GM19239 (cell line): ENCODE measurements around the gene ZNF747.
"Not testable (repeated sequence)": the region's sequence is repeated elsewhere in the genome, so short reads cannot be mapped to it uniquely, and the experiment has no call there.

Experiments used
- DNase-seq: peaks from one replicate; pipeline ENCODE4 v3.0.0; 2011; ENCODE audit warnings: low spot score; ENCODE audit not compliant: insufficient read length
- FAIRE-seq: peaks from 2 replicates; lab custom pipeline; 2011; peaks lifted over from hg19 to GRCh38; lab: Jason Lieb, UNC

ZNF747 gene

DNA sequence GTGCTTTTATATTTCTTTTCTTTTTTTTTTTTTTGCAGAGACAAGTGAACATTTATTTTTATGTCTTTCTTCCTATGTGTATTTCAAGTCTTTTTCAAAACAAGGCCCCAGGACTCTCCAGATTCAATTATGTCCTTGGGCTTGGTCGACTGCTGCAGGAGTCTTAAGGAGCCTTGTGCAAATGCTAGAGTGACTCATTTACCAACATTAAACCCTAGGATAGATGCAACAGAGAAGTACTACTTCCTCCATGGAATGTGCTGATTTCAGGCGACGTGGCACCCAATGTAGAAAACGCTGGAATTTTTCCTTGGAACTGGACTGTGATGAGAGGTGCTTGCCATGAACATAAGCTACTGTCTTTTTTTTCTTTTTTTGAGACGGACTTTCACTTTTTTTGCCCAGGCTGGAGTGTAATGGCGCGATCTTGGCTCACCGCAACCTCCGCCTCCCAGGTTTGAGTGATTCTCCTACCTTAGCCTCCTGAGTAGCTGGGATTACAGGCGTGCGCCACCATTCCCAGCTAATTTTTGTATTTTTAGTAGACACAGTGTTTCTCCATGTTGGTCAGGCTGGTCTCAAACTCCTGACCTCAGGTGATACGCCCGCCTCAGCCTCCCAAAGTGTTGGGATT, 1.9 kb upstream of the ZNF747 start:
- DNase-seq: not testable (repeated sequence)

DNA sequence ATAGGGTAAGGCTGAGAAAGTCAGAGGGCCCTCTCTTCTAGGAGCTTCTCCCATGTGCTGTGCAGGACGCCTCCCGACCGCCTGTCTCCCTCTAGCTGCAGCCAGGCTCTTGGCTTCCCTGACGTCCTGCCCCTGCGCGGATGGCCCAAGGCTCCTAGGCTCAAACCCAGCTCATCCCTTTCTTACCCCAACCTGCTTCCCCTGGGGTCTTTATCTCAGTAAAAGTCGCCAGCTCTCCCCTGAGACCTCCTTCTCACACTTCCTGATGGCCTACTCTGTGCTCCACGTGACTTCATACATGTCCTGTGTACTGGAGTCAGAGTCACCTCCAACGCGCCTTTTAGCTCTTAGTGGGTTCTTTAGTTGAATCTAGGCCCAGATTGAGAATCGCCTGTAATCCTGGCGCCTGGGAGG, 1.1 kb upstream of the ZNF747 start:
- DNase-seq (peak; percentile 57), FAIRE-seq (peak; percentile 84)

More for the DNA sequence above, 1.9 kb upstream of the ZNF747 start:
- not testable (repeated sequence) for FAIRE-seq

DNA sequence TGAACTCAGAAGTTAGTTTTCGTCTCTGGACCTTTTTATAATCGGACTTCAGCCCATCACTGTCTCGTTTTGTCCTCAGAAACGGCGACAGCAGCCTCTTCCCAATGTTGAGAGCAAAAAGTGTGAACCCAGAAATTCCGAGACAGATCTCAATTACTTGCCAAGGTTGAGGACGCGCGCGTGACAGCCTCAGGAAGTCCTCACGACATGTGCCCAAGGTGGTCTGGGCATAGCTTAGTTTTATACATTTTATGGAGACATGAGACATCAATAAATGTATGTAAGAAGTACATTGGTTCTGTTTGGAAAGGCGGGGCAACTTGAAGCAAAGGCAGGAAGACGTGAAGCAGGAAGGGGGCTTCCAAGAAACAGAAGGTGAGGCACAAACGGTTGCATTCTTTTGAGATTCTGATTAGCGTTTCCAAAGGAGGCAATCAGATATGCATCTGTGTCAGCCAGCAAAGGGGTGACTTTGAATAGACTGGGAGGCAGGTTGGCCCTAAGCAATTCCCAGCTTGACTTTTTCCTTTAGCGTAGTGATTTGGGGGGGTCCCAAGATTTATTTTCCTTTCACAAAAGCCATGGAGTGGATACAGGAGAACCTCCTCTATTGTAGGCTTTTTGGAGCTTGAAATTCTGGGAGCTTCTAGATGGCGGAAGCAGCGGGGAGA, 583 bp upstream of the ZNF747 start:
- FAIRE-seq: no peak
- no peak for DNase-seq

DNA sequence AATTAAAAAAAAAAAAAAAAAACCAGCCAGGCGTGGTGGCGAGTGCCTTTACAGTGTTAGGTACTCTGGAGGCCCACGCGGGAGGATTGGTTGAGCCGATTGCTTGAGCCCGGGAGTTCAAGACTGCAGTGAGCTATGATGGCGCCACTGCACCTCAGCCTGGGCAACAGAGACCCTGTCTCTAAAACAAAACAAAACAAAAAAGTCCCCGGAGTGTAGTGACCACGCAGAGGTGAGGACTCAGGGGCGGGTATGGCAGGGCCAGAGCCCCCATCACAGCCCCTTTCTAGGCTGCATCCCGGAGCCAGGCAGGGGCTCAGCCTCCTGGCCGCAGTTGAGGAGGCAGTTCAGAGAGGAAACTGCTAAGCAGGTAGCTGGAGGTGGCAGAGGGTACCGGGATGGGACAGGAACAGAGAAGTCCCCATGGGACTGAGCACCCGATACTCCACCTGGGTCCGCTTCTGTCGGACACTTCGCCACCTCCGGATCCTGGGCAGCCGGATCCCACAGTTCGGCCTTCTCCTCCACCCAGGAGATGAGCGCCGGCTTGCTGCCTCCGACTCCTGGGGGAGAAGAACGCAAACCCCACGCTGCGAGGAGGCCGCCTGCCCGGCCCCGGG, 800 bp downstream of the ZNF747 start:
- DNase-seq (no peak), FAIRE-seq (peak; percentile 51)

DNA sequence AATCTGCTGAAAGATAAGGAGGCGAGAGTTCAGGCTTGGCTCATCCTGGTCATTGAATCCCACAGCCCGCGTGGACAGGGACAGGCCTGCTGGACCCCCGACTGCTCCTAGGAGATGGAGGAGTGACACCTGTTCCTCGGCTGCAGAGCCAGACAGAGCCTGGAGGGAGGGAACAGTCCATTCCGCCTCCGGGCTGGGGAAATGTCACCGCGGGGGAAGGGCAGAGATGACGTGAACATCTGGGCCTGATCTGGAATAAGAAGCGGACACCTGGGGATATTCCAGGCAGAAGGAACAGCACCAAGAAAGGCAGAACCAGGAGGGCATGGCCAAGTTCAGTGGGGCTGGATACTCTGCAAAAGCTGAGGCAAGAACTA, 1.5 kb downstream of the ZNF747 start:
- FAIRE-seq: no peak
- DNase-seq: no peak

DNA sequence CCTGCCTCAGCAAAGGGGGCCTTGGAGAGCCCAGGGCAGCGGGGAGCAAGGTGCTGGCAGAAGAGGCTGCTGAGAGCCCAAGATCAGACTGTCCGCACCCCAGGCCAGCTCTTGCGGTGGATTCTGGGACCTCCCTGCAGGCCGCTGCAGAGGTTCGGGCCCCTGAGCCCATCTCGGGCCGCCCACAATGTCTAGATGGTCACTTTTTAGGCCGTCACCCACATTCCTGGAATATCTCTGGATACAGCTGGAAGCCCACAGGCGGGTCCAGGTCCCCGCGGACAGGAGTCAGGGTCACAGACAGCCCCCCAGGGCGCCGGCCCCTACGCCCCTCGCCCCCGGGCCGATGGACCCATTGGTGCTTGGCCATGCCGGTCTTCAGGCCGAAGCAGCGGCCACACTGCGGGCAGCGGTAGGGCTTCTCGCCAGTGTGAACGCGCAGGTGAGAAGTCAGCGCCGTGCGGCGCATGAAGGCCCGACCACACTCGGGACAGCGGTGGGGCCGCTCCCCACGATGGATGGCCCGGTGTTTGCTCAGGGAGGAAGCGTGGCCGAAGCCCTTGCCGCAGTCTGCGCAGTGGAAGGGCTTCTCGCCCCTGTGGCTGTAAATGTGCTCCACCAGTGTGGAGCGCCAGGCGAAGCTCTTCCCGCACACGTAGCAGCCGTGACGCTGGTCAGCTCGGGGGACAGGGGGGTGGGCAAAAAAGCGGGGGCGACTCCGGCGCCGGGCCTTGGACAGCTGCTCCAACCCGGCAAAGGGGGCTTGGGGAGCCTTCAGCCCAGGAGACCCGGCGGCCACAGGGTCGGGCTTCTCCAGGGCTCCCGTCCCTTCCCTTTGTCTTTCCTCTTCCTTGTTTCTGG, 2.1 kb downstream of the ZNF747 start:
- FAIRE-seq: no peak
- DNase-seq: no peak

DNA sequence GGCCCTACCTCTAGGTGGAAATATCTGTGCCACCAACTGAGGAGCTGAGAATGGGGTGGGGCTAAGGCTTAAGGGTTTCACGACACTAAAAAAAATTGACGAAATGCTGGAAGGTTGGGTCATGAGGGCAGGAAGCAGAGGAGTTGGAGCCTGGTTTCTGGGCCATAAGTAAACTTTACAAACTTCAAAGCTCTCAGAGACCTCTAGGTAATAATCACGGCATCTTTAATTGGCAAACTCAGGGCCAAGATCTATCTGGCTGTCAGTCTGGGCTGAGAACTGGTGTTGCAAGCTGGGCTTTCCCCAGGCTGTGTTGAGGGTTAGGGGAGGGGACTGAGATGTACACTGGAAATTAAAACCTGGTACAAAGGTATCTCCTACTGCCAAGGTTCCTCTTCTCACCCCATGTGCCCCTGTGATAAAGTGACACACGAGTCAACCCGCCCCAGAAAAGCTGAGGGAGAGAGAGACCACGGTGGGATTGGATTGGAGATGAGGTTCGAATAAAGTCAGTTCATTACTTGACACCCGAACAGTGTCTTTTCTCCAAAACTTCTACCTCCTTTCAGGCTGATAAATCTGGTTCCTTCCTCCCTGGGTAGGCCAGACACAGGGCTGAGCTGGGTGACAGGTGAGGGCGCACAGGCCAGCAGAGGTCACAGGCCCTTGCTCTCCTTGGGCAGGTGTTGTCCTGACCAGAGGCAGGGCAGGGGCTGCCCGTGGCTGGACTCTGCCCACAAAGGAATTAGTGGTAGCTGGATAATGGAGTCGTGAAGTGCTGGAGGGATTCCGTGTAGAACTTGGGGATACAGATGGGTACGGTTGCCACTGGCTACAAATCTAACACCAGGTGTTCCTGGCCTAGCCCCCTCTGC, 4.3 kb downstream of the ZNF747 start:
- FAIRE-seq: no peak
- no peak for DNase-seq

DNA sequence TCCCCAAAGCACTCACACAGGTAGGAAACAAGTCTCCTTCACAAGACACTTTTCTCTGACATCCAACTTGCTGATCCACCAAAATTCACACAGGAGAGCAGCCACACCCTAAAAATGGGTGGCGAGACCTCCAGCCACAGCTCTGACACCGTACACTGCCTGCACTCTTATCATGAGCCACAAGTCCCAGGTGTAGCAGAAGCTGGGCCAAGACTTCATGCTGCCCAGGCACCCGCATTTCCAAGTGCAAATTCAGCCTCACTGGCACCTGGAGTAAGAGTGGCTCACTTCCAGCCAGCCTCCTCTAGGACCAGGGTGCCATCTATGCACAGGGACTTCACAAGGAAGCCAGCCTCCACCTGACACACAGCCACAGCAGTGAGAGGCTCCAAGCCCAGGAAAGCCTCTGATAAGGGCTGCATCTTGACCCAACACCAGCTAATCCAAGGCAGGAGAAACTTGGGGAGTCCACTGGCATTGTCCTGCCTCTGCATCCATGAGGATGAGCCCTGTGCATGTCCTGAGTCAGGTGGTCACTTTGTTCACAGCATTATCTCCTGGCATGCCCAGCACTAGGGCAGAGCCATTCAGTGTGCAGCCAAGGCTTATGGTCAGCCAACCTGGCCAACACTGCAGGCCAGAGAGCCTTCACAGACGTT, 5.7 kb downstream of the ZNF747 start:
- FAIRE-seq (no peak), DNase-seq (no peak)

DNA sequence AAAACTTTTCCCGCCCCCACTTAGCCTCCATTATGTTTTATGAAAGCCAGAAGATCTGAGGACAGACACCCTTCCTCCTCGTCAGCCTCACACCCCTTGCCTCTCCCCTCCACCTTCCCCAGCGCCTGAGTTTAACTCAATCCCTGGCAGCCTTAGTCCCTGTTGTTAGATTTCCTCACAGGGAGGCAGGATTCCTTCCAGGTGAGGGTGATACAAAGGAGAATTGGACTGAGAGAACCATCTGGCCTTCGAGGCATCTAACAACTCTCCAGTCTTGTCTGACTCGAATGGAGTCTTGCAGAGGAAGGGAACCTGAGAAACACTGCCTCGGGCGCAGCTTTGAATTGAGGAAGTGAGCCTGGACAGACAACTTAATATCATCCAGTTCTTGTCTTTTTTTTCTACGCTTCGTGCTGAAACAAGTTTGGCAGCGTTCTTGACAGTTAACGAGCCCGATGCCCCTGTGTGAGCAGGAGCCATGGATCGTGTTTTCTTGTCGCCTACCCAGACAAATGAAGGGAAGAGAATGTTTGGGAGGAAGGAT, 7.0 kb downstream of the ZNF747 start:
- FAIRE-seq (no peak), DNase-seq (peak; percentile 65)

DNA sequence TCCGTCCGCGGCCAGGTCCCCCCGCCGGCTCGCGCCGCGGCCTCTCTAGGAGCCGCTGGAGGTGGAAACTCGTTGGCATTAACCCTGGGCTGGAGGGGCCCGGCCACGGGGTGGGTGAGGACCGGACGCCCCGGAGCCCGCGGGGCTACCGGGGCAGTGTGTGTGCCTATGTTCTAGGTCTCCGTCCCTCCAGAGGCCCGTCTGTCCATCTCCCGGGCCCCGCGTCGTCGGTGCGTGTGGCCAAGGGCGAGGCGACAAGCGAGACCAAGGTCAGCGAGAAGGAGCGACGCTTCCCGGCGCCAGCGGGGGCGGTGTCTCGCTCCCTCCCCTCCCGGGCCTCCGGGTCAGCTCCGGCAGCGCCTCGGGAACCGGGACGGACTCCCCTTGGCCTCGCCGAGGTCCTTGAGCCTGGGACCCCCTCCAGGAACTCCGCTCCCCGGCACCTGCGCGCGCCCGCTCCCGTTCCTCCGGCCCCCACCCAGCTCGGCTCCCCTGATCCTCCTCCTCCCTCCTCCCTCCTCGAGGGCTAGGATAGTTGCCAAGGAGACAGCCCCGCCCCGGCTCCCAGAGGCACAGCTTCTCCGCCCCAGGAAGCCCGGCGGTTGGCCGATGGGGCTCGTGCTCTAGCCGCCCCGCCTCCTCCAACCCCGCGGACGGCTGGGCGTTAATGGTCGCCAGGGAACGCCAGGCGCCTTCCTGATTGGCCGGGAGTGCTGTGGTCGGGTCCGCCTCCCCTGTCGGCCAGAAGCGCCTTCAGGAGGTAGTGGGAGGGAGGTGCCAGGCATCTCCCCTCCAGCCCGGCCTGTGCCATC, 7.6 kb downstream of the ZNF747 start:
- FAIRE-seq (peak; percentile 95), DNase-seq (peak; percentile 97)

DNA sequence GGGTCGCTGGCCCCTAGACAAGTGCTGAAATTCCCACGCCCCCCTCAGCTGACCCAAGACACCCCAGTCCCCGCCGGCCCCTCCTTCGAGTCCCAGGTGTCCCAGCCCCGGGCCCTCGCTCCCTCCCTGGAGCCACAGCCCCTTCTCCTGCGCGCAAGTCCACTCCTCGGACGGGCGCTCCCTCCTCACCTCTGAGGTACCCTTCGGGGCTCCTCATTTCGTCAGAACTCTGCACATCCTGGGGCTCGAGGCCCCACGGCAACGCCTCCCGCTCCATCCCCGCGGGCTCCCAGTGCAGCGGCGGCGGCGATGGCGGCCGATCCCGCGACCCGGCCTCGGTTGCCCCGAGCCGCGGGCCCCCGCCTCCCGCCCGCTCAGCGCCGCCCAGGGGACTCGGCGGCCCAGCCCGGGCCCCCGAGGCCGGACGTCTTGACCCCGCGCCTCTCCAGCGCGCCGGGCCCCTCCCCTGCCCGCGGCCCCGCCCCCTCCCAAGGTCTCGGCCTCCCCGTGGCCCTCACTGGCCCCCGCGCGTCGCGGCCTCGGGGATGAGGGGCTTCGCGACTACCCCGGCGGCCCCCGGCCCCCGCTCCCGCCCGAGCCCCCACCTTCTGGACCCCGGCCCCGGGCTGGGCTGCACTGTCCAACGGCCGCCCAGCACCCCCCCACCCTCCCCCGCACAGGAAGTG, 8.4 kb downstream of the ZNF747 start, which contains the start of gene ZNF768:
Gene ZNF768, minus strand, starts transcription at position 430 of the 686 bp plus-strand sequence. Its CDS starts 153 bp downstream, at position 277.
- no peak for FAIRE-seq
- peak; percentile 67 for DNase-seq

DNA sequence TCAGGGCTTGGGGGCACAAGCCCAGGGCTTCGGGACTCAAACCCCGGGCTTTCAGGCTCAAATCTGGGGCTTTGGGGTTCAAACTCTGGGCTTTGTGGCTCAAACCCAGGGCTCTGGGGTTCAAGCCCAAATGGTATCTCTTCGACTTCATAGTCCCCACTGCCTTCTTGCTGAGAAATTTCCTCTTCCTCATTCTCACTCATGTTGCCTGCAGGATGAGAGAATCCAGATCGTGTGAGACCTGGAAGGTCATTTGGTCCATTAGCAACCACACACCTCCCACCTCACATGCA, 8.9 kb downstream of the ZNF747 start:
- FAIRE-seq (peak; percentile 70), DNase-seq (no peak)

DNA sequence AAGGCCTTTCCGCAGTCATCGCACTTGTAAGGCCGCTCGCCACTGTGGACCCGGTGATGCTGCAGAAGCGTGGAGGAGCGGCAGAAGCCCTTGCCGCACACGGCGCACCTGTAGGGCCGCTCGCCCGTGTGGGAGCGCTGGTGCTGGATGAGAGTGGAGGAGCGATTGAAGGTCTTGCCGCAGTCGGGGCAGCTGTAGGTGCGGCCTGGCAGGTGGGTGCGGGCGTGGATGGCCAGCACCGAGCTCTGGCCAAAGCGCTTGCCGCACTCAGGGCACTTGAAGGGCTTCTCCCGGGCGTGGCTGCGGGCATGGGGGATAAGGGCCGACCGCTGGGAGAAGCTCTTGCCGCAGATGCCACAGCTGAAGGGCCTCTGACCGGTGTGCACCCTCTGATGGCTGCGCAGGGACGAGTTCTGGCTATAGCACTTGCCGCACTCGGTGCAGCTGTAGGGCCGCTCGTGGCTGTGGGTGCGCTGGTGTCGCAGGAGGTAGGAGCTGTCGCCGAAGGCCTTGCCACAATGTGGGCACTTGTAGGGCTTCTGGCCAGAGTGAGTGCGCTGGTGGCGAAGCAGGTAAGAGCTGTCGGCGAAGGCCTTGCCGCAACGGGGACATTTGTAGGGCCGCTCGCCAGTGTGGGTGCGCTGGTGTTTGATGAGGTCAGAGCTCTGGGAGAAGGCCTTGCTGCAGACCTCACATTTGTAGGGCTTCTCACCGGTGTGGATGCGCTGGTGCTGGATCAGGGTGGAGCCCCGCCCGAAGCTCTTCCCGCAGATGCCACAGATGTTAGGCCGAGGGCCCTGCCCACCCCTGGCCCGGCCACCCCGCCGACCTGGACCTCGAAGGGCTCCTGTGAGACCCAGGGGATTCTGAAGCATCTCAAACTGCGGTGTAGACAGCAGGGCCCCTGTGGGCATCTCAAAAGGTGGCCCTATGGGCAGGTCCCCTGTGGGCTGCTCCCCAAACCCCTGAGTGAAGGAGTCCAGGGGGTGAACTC, 9.8 kb downstream of the ZNF747 start:
- FAIRE-seq (no peak), DNase-seq (no peak)

DNA sequence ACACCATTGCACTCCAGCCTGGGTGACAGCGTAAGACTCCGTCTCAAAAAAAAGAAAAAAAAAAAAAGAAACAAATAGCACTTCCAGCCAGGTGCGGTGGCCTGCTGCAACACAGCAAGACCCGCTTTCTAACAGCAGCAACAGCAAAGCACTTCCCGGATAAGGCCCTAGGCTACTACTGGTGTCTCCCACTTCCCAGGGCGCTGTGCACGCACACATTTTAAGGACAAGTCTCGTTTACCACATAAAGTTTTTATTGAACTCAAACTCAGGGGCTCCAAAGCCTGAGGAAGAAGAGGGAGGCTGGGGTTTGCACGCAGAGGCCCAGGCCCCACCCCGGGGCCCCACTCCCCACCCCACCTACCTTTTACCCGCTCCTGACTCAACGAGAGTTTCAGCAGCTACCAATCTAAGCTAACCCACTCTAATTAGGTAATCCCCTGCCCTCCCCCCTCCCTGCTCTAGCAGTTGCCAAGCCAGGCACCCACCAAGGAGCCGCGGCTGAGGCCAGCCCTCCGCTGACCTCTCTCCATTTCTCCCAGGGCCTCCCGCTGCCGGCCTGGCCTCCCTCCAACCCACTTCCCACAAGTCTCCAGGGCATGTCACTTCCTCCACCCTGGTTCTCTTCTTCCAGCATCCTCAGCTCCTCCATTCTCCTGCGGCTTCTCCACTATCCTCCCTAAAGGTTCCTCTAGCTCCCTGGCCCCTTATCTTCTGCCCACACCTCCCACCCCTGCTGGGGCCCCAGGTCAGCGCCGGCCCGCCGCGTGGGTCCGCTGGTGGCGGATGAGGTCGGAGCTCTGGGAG, 10.7 kb downstream of the ZNF747 start:
- FAIRE-seq (no peak), DNase-seq (no peak)

DNA sequence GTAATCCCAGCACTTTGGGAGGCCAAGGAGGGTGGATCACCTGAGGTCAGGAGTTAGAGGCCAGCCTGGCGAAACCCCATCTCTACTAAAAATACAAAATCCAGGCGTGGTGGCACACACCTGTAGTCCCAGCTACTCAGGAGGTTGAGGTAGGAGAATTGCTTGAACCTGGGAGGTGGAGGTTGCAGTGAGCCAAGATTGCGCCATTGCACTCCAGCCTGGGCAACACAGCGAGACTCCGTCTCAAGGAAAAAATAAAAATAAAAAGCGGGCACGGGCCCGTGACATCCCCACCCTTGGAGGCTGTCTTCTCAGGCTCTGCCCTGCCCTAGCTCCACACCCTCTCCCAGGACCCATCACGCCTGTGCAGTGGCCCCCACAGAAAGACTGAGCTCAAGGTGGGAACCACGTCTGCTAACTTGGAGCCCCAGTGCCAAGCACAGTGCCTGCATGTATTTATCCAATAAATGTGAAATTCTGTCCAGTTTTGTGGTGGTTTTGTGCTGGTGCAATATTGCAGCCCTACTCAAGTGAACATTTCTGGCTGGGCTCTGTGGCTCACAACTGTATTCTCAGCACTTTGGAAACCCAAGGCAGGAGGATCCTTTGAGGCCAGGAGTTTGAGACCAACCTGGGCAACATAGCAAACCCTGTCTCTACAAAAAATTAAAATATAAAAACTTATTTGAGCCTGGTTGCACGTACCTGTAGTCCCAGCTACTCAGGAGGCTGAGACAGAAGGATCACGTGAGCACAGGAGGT, 11.8 kb downstream of the ZNF747 start:
- not testable (repeated sequence) for DNase-seq, FAIRE-seq
